Spleen (tissue), 7 donors: ENCODE results near the gene CEP131.

Experiments
- CTCF ChIP-seq, 11 experiments: fragments of 200-600 bp in 7 of 11; fragments of 450-650 bp in 4 of 11; sonication (generic) in 4 of 11; IDR thresholded peaks in 8 of 11; conservative IDR thresholded peaks in 3 of 11; 1 replicate in 7 of 11; 2 replicates in 4 of 11; pipeline versions ENCODE4 v1.4.0 to v1.8.0; 2016 to 2021; ENCODE audit warnings: antibody characterized with exemption in 11 of 11, inconsistent platforms in 4 of 11, mild to moderate bottlenecking in 1 of 11
- POLR2A ChIP-seq, 3 donors: fragments of 450-650 bp; IDR thresholded peaks; one replicate each; pipeline ENCODE4 v1.5.1; 2017; ENCODE audit warnings: antibody characterized with exemption in 3 of 3, mild to moderate bottlenecking in 1 of 3
- donor health status: DM: no; HTN: no; CAD: no; lungs with moderate emphysema.
- donor health status: DM: no; HTN: no; CAD: no.
- donor health status: DM: no; HTN: no; CAD: no.

DNA sequence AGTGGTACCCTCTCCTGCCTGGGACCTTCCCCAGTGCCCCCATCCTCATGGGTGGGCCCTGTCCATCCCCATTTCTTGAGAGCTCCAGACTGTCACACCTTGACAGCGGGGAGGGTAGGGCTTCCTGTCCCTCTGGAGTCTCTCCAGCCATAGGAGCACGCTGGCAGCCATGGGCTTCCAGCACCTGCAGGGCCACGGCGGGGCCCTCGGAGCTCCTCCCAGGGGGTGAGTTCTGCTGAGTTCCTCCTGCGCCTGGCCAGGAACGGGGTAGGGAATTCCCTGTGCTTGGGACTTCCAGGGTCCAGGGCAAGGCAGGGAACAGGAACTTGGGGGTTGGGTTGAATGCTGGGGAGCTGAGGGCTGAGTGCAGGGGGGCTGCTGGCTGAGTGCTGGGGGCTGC, 33.7 kb downstream of the CEP131 start:
- TF ChIP-seq POLR2A (IDR thresholded peaks at IDR 0.05) (no peak), CTCF (IDR thresholded peaks at IDR 0.05 in 8 of 11, conservative IDR thresholded peaks at IDR 0.05 in 3 of 11) (no peak)
